HG02588 (cell line): ENCODE data around the gene CYGB.
"Not testable (repeated sequence)": the region's sequence is repeated elsewhere in the genome, so short reads cannot be mapped to it uniquely, and the experiment has no call there.

ENCODE experiments used
- ATAC-seq: cut with Tn5 transposase; IDR thresholded peaks from one replicate; pipeline ENCODE4 v1.9.1; 2021; ENCODE audit warnings: mild to moderate bottlenecking, moderate library complexity; ENCODE audit not compliant: unreplicated experiment

Gene CYGB

GRCh38 chr17:76524598-76525512 is 12.7 kb downstream of the CYGB start:
- no peak for ATAC-seq

GRCh38 chr17:76523084-76524037 is 14.1 kb downstream of the CYGB start:
- ATAC-seq, result no peak

- ATAC-seq, result not testable (repeated sequence)
Observed at GRCh38 chr17:76521683-76522082, 15.8 kb downstream of the CYGB start.

GRCh38 chr17:76521262-76521661 is 16.2 kb downstream of the CYGB start:
- ATAC-seq, result no peak

GRCh38 chr17:76519048-76519966 is 18.2 kb downstream of the CYGB start:
- no peak for ATAC-seq

GRCh38 chr17:76517638-76518038 is 19.9 kb downstream of the CYGB start:
- ATAC-seq, result no peak

GRCh38 chr17:76515274-76515949 is 22.1 kb downstream of the CYGB start:
- no peak for ATAC-seq

- not testable (repeated sequence) for ATAC-seq
Observed at GRCh38 chr17:76514355-76514754, 23.2 kb downstream of the CYGB start.

GRCh38 chr17:76513306-76513692 is 24.2 kb downstream of the CYGB start:
- ATAC-seq, result no peak

- no peak for ATAC-seq
Observed at GRCh38 chr17:76512366-76513305, 24.9 kb downstream of the CYGB start.

GRCh38 chr17:76511668-76512365 is 25.7 kb downstream of the CYGB start:
- ATAC-seq, result no peak

- no peak for ATAC-seq
Observed at GRCh38 chr17:76510831-76511244, 26.7 kb downstream of the CYGB start.

GRCh38 chr17:76508472-76509063 is 28.9 kb downstream of the CYGB start:
- ATAC-seq, result not testable (repeated sequence)

- ATAC-seq, result no peak
Observed at GRCh38 chr17:76506408-76507345, 30.8 kb downstream of the CYGB start.

- ATAC-seq, result no peak
Observed at GRCh38 chr17:76504117-76504516, 33.4 kb downstream of the CYGB start.

- ATAC-seq, result no peak
Observed at GRCh38 chr17:76502341-76503211, 34.9 kb downstream of the CYGB start.
